ENCODE measurements around the gene PLIN3. TPM values are rescaled to one million over a fixed set of nuclear protein-coding genes. Genes with fewer than 3 reads are reported as not detected.
"Not testable (repeated sequence)": the region's sequence is repeated elsewhere in the genome, so short reads cannot be mapped to it uniquely, and the experiment has no call there.

PLIN3 gene
- total RNA-seq, 1 donor from 2014 or later, result 73.1 TPM

GRCh38 chr19:4800591-4801081 is 66.8 kb downstream of the PLIN3 start:
- H3K27ac Mint-ChIP-seq (ENCODE audit: unreplicated experiment), result no peak overlapping the region
- H3K9me3 Mint-ChIP-seq (ENCODE audit: unreplicated experiment), result no peaks in the 10 kb centered on the region
- no peak overlapping the region for H3K4me3 Mint-ChIP-seq (ENCODE audit: unreplicated experiment)
- peaks cover 3% of the 10 kb centered on the region for H3K36me3 Mint-ChIP-seq (ENCODE audit: low read depth, unreplicated experiment)
- no peak for DNase-seq (ENCODE audit: low spot score)
- no peaks in the 10 kb centered on the region for H3K4me1 Mint-ChIP-seq (ENCODE audit: unreplicated experiment)
- TF ChIP-seq CTCF (IDR thresholded peaks at IDR 0.05; ENCODE audit: unreplicated experiment), result no peak
- peaks cover 3% of the 10 kb centered on the region for H3K27me3 Mint-ChIP-seq (ENCODE audit: unreplicated experiment)

GRCh38 chr19:4795400-4795799 is 72.1 kb downstream of the PLIN3 start:
- Mint-ChIP-seq H3K4me1 (ENCODE audit: unreplicated experiment) (peaks cover 3% of the 10 kb centered on the region), H3K27ac (ENCODE audit: unreplicated experiment) (no peak overlapping the region), H3K4me3 (ENCODE audit: unreplicated experiment) (no peak overlapping the region), H3K9me3 (ENCODE audit: unreplicated experiment) (no peaks in the 10 kb centered on the region), H3K36me3 (ENCODE audit: low read depth, unreplicated experiment) (peaks cover 10% of the 10 kb centered on the region), H3K27me3 (ENCODE audit: unreplicated experiment) (peaks cover 3% of the 10 kb centered on the region)
- DNase-seq (ENCODE audit: low spot score), result no peak
- no peak for TF ChIP-seq CTCF (IDR thresholded peaks at IDR 0.05; ENCODE audit: unreplicated experiment)

GRCh38 chr19:4794971-4795370 is 72.5 kb downstream of the PLIN3 start:
- no peak overlapping the region for H3K4me3 Mint-ChIP-seq (ENCODE audit: unreplicated experiment)
- TF ChIP-seq CTCF (IDR thresholded peaks at IDR 0.05; ENCODE audit: unreplicated experiment), result no peak
- H3K9me3 Mint-ChIP-seq (ENCODE audit: unreplicated experiment), result no peaks in the 10 kb centered on the region
- peaks cover 3% of the 10 kb centered on the region for H3K27me3 Mint-ChIP-seq (ENCODE audit: unreplicated experiment)
- peaks cover 10% of the 10 kb centered on the region for H3K36me3 Mint-ChIP-seq (ENCODE audit: low read depth, unreplicated experiment)
- H3K4me1 Mint-ChIP-seq (ENCODE audit: unreplicated experiment), result peaks cover 3% of the 10 kb centered on the region
- DNase-seq (ENCODE audit: low spot score), result no peak
- no peak overlapping the region for H3K27ac Mint-ChIP-seq (ENCODE audit: unreplicated experiment)

GRCh38 chr19:4793278-4793677 is 74.2 kb downstream of the PLIN3 start:
- not testable (repeated sequence) for H3K27me3 Mint-ChIP-seq (ENCODE audit: unreplicated experiment); H3K9me3 Mint-ChIP-seq (ENCODE audit: unreplicated experiment)

GRCh38 chr19:4792866-4793195 is 74.6 kb downstream of the PLIN3 start:
- H3K27me3 Mint-ChIP-seq (ENCODE audit: unreplicated experiment); H3K9me3 Mint-ChIP-seq (ENCODE audit: unreplicated experiment); H3K36me3 Mint-ChIP-seq (ENCODE audit: low read depth, unreplicated experiment); H3K4me1 Mint-ChIP-seq (ENCODE audit: unreplicated experiment); H3K27ac Mint-ChIP-seq (ENCODE audit: unreplicated experiment); DNase-seq (ENCODE audit: low spot score): not testable (repeated sequence)
- H3K4me3 Mint-ChIP-seq (ENCODE audit: unreplicated experiment), result peak overlapping the region; percentile 83

More at GRCh38 chr19:4793278-4793677, 74.2 kb downstream of the PLIN3 start:
- H3K4me1 Mint-ChIP-seq (ENCODE audit: unreplicated experiment); H3K36me3 Mint-ChIP-seq (ENCODE audit: low read depth, unreplicated experiment); H3K27ac Mint-ChIP-seq (ENCODE audit: unreplicated experiment); DNase-seq (ENCODE audit: low spot score): not testable (repeated sequence)
- peak overlapping the region; percentile 83 for H3K4me3 Mint-ChIP-seq (ENCODE audit: unreplicated experiment)

GRCh38 chr19:4792019-4792865 is 75.2 kb downstream of the PLIN3 start:
- not testable (repeated sequence) for H3K9me3 Mint-ChIP-seq (ENCODE audit: unreplicated experiment); DNase-seq (ENCODE audit: low spot score); H3K4me1 Mint-ChIP-seq (ENCODE audit: unreplicated experiment); H3K27me3 Mint-ChIP-seq (ENCODE audit: unreplicated experiment); H3K27ac Mint-ChIP-seq (ENCODE audit: unreplicated experiment); H3K36me3 Mint-ChIP-seq (ENCODE audit: low read depth, unreplicated experiment)
- peak overlapping the region; percentile 83 for H3K4me3 Mint-ChIP-seq (ENCODE audit: unreplicated experiment)
